ENCODE data around the gene DOK5. TPM values are rescaled to one million over a fixed set of nuclear protein-coding genes. Genes with fewer than 3 reads are reported as not detected.

DOK5 gene
- total and polyA plus RNA-seq, 2 of the 4 experiments (the other 2 are of a cell fraction) = 2.8 to 3.9 TPM

- intact Hi-C loops (cut with micrococcal nuclease) = no loop called here
- no CpG with 5 or more reads among the region's 2 CpGs for WGBS, 2 experiments (ENCODE audit: extremely low coverage in 2 of 2, insufficient read length in 1 of 2)
- POLR2A ChIA-PET (ENCODE audit: unreplicated experiment) = no interaction called here
- TF ChIP-seq ELK1 (IDR thresholded peaks at IDR 0.05; ENCODE audit: borderline replicate concordance, low read depth, low read length) = no peak
- no peak for TF ChIP-seq CHD1 (IDR thresholded peaks at IDR 0.05; ENCODE audit: low read depth, low read length)
- no peak for TF ChIP-seq FOS (IDR thresholded peaks at IDR 0.05; ENCODE audit: low read depth, low read length)
- no peak for TF ChIP-seq POLR2A (IDR thresholded peaks at IDR 0.05; ENCODE audit: low read depth, low read length)
- no peak for TF ChIP-seq CTCF (conservative IDR thresholded peaks at IDR 0.05; ENCODE audit: low read depth, low read length)
- TF ChIP-seq NFE2L2 (IDR thresholded peaks at IDR 0.05; ENCODE audit: low read depth, low read length) = no peak
- no peak for TF ChIP-seq MXI1 (IDR thresholded peaks at IDR 0.05; ENCODE audit: borderline replicate concordance, low read depth, low read length)
- Histone ChIP-seq H3K23ac (ENCODE audit: low read depth, low read length) (no peak overlapping the region), H4K5ac (ENCODE audit: low read depth, low read length) (no peak overlapping the region), H3K4me2 (ENCODE audit: low read depth, low read length) (no peak overlapping the region), H2AFZ (replicated peaks; ENCODE audit: low read length, poor library complexity) (no peak overlapping the region), H4K20me1 (ENCODE audit: insufficient read depth, low read length) (no peaks in the 10 kb centered on the region), H3K4ac (ENCODE audit: low read depth, low read length) (no peak overlapping the region), H2AK5ac (ENCODE audit: low read depth, low read length) (no peak overlapping the region), H4K8ac (ENCODE audit: low read depth in 2 of 2, low read length in 2 of 2) (no peak overlapping the region), H3K56ac (ENCODE audit: extremely low read depth, insufficient read depth, low read length) (no peak overlapping the region), H3K4me1 (ENCODE audit: control insufficient read depth, insufficient read depth, low read length) (no peaks in the 10 kb centered on the region), H2BK20ac (ENCODE audit: low read depth, low read length) (no peak overlapping the region), H3K14ac (replicated peaks; ENCODE audit: low read depth, low read length) (no peak overlapping the region), H3K27ac (ENCODE audit: insufficient read depth, low read length) (no peak overlapping the region), H2AK9ac (replicated peaks; ENCODE audit: low read depth, low read length, poor library complexity) (no peak overlapping the region), H3K9ac (ENCODE audit: low read depth, low read length) (no peak overlapping the region), H3K36me3 (ENCODE audit: control insufficient read depth, insufficient read depth, low read length) (no peaks in the 10 kb centered on the region), H3K4me3 (ENCODE audit: insufficient read depth, low read depth, low read length) (no peak overlapping the region), H2BK5ac (ENCODE audit: low read depth, low read length, poor library complexity, severe bottlenecking) (no peak overlapping the region), H4K91ac (ENCODE audit: insufficient read depth, low read depth, low read length) (no peak overlapping the region), H2BK120ac (ENCODE audit: low read depth, low read length) (no peak overlapping the region), H3K9me1 (ENCODE audit: insufficient read depth, low read length) (no peaks in the 10 kb centered on the region), H3K9me3 (ENCODE audit: control insufficient read depth, insufficient read depth, low read length) (no peaks in the 10 kb centered on the region), H3K27me3 (ENCODE audit: control insufficient read depth, insufficient read depth, low read length) (no peaks in the 10 kb centered on the region), H3K18ac (ENCODE audit: low read depth, low read length) (no peak overlapping the region), H2BK15ac (ENCODE audit: low read depth, low read length) (no peak overlapping the region), H3K79me1 (ENCODE audit: low read depth in 1 of 2, low read length in 2 of 2) (no peaks in the 10 kb centered on the region)
- dilution Hi-C loops (cut with HindIII; ENCODE audit: low sequenced_read_pairs, unreplicated experiment) = no loop called here
- ATAC-seq (ENCODE audit: low read depth) (no peak), DNase-seq (no peak)
- CTCF ChIA-PET = no interaction called here
- no TSS peak for BruUV-seq (replicated peaks)
- in situ Hi-C loops (cut with MboI; ENCODE audit: low sequenced_read_pairs) = no loop called here
Observed at GRCh38 chr20:54691327-54691726, 215.9 kb downstream of the DOK5 start.
